Myocyte (in vitro differentiated cells): ENCODE results near the gene PRAC1. TPM values are rescaled to one million over a fixed set of nuclear protein-coding genes. Genes with fewer than 3 reads are reported as not detected.
"Not testable (repeated sequence)": the region's sequence is repeated elsewhere in the genome, so short reads cannot be mapped to it uniquely, and the experiment has no call there.

Source experiments
- DNase-seq: peaks from one replicate; pipeline ENCODE4 v3.0.0-alpha.2; 2012; ENCODE audit warnings: low read depth
- total RNA-seq: library from RNA; depleted of rRNA; stranded (reverse); fragments of >200 nt; gene quantifications from 2 replicates; pipeline ENCODE4 v1.2.3, GENCODE V29; 2014

Gene PRAC1
- total RNA-seq, 1 donor from 2014 or later, result not detected

DNA sequence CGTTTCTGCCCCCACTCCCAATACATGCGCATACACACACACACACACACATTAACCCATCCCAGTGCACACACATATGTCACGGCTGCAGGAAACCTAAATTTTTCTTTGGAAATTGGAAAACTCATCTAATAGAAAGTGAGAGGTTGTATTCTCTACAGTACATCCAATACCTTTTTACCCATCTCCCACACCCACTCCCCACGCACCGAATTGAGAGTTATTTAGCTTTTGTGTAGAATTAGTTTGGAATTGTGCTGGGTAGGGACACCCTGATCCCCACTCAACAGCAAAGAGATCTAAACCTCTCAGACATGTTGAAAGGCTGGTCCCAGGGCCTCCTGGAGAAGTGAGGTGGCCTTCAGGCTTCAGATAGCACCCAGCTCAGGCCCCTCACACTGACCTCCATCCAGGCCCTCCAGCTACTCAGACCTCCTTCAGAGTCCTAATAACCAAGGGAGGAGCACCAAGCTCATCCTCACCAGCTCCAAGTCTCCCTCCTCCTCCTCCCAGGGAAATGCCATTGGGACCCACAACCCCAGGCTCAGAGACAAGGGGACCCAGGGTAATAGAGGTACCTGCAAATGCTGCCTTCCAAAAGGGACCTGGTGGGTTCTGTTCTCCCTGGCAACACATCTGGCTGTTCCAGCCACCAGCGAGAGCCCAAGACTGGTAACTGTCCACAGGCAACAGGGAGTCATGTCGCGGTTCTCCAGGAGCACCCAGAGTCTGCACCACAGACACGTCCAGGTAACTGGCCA lies 5.3 kb upstream of the PRAC1 start:
- DNase-seq, result no peak

DNA sequence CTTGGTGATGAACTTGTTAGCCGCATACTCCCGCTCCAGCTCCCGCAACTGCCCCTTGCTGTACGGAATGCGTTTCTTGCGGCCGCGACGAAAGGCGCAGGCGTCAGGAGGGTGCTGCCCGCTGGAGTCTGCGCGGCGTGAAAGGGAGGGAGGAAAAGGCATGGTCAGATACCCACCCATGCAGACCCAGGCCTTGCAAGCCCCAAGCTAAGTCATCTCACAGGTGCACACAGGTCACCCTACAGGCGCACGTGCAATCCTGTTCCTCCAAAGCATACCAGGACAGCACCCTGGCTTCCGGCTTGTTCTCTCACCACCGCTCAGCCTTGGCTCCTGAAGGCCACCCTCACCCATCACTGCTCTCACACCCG lies 4.6 kb upstream of the PRAC1 start:
- no peak for DNase-seq

DNA sequence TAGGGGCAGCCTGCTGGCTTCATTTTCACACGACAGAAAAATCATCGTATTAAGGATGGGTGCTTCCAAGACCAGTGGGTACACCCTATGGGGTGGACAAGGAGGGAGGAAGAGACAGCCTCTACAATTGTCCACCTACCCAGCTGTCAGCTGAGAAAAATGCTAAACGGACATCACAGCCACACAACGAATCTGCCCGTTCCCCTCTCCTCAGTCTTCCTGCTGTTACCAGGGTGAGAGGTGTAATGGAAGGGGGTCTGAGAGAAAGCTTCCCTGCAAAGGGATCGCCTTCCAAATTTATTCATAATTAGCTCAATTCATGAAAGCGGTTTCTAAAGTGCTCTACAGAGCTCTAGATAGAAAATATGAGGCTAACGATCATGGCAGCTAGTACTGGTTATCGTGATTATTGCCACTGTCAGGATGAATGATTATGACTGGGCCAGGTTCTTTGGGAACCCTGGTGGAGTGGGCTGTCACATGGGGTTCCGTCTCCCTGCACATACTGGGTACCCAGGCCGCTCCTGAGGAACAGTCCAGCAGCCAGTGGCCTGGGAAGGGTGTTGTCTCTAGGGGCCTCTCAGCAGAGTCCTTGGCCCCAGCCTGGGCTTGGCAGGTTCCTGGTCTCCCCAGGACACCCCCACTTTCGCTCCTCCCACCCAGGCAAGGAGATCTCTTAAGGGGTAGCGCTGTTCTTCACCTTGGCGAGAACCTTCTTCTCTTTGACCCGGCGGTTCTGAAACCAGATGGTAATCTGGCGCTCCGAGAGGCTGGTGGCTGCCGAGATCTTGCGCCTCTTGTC lies 4.0 kb upstream of the PRAC1 start:
- DNase-seq, result no peak

DNA sequence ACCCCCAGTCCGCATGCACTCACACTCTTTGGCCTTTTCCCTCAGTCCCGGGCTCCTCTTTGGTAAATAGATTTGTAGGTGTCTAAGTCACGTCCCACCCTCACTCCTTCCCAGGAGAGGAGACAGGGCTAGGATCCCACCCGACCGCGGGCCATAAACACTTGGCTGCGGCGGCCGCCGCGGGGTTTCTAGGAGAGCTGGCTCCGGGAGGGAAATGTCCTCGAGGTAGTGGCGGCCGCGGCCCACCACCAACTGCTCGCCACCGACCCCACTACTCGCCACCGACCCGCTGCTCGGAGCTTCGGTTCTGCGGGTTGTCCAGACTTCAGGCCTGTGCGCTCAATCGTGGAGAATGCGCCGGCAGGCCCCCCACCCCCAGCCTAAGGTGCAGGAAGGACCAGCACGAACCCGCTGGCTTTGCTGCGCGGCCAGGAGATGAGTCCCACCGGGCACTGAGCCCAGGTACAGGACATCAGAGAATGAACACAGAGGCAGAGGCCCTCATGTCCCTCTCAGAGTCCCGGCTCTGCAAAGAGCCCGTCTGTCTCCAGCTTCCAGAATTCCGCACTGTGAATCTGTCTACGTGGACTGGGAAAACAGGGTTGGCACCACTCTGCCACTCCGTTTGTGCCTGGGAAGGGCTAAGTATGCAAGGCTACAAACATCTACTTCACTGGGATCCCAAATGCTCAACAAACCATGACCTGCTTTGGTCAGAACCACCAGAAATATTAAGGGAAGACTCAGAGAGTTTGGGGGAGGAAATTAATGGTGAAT lies 3.2 kb upstream of the PRAC1 start:
- no peak for DNase-seq

DNA sequence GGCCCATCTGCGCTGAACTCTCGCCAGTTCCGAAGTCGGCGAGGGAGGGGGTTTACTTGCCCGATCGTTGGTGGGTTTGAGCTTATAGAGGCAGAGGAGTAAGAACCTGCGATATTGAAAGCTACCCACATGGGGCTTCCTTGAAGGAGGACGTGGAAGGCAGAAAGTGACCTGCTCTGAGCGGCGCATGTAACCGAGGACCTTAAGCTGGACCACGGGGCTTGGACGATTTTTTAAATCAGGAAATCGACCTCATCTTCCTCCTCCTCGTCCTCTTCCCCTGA lies 2.6 kb upstream of the PRAC1 start:
- no peak for DNase-seq

DNA sequence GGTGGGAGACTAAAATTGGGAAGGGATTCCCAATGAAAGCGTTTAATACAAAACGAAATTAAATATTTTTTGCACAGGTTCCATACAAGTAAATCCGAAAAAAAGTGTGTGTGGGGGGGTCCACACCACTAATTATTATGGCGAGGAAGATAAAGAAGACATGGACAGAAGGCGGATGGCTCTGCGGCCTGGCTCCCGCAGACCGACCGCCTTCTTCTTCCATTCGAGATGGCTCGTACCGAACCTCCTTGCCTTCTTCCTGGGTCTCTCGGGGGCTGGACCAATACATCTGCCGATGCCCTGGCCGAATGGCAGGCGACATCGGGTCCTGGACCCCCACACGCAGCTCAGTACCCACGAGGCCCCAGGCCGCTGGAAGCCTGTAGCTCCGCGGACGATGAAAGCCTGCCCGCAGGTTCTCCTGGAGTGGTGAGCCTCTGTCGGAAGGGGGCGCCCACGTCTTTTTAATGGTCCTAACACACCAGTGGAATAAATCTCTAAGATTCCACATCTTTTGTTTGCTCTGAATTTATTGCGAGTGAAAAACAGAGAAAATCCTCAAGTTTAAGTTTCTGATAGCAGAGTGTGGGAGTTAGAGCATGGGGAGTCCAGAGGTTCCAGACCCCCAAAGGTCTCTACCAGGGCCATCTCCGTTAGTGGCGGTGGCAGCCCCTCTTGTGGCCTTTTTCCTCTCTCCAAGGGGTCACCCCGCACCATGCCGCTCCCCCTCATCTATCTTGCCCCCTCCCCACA lies 2.1 kb upstream of the PRAC1 start:
- peak; percentile 81 for DNase-seq

DNA sequence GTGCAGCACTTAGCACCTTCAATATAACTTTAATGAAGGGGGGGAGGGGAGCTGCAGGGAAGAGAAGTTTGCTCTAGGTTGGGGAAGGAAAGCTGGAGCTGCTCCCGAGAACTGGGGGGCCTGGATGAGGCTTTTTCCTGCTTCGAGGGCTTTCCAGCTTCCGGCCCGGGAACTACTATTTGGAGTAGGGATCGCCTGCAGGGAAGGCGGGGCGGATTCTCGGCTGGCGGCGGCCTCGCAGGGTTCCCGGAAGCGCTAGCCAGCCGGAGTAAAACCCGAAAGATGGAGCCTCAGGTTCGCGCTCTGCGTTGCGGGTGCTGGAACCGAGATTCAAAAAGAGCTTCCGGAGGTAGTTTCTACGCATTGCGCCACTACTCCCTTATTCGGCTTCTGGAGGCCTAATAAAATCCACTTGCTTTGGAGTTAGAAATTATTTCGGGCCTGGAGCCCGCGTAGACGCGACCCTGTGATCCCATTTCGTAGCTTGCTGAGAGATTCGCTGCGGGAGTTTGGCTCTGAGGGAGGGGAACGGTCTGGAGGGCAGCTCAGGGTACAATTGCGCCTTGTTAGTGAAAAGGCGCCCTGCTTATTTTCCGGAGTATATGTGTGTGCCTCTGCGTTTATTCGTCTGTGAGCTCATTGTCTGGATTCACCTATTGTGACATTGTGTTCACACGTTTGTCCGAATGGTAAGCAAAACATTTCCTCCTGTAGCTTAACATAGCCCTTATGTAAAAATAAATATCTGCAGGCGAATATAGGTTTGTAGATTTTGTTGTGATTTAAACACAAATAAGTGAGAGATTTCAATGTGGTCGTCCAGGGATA lies 1.3 kb upstream of the PRAC1 start:
- DNase-seq, result no peak

DNA sequence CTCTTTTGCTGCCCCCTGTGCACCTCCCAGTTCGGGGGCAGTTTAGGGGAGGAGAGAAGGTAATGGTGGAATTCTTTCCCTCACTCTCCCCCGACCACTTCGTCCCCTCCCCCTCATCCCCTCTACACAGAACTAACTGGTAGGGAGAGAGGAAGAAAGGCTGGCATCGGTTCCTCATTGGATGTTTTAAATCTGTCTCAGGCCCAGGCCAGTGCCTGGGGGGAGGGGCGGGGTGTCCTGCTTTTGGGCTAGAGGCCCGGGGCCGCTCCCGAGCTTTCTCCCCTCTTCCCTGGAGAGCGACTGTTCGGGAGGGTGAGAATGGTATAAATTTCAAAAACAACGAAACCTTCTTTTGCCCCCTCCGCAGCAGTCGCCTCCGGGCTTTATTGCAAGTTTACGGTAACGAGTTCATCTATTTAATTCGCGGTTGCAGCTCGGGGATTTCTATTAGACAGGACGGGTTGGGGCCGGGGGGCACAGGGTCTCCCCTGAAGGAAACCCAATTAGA lies 651 bp upstream of the PRAC1 start, which contains the start of gene PRAC2:
Gene PRAC2 (plus strand): TSS at position 271 of the 508 bp plus-strand sequence. CDS start 1,226 bp downstream, outside the sequence.
- DNase-seq, result no peak

DNA sequence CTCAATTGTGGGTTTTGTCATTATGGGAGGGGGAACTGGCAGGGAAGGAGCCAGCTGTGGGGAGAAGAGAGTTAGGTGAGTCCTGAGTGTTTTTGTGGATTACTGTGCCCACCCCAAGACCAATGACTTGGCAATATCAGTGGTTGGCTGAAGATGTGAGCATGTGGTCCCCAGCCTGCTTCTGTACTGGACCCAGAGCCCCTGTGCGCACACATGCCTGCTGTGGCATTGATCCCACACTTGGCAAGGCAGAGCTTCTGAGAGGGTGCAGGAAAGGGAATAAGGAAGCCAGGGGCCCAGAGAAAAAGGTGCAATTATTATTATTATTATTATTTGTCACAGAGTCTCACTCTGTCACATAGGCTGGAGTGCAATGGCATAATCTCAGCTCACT lies 1.3 kb downstream of the PRAC1 start:
- no peak for DNase-seq

DNA sequence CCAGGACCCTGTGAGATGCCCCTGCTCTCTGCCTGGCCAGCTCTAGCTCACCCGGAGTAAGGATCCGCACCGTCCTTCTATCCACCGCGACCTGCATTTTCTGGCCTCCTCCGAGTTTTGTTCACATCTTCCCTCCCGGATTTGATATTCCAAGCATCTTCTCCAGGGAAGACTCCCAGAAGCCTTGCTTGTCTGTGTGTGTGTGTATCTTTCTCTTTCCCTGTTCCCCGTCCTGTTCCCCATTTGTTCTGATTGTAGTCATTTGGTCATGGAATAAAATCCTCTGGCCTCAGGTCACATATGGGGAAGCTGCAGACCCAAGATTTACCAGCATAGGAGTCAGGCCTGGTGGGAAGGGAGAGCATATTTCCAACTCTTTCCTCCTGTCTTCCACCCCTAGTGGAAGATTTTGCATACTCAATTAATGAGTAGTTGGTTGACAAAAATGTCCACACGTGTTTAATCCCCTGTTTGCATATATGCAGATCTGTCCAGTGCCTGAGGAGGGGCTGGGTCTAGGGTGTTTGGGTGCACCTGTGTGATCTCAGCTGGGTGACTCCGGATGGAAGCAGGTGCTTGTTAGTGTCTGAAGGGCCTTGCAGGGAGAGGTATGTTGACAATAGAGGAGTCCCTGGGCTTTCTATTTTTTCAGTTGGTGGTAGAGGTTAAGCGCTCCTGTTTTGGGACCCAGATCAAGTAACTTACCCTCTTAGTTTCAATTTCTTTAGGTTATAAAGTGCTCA lies 1.9 kb downstream of the PRAC1 start:
- DNase-seq, result no peak

DNA sequence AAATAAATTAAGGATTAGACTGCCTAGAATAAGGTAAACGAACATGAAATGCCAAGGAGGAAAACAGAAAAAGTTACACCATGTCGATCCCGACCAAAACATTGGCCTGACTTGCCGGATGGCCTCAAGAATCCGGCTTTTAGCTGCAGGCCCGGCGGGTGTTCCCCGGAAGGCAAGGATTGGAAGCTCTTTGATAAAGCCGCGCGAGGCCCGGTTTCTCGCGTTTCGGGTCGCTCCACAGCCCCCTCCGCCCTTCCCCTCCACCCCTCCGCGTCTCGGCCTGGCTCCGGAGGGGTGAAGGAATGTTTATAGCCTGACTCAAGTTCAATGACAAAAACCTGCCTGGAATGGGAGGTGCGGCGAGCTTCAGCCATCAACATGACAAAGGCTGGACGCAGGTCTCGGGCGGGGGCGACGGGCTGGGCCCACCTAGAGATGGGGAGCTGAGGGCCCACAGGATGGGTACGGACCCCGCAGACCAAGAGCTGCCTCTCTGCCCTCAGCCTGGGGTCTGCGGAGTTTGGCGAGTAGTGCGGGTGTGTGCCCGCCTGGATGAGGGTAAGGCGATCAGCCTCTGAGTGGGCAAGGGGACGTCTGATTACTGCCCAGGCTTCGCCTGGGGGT lies 2.6 kb downstream of the PRAC1 start:
- no peak for DNase-seq

DNA sequence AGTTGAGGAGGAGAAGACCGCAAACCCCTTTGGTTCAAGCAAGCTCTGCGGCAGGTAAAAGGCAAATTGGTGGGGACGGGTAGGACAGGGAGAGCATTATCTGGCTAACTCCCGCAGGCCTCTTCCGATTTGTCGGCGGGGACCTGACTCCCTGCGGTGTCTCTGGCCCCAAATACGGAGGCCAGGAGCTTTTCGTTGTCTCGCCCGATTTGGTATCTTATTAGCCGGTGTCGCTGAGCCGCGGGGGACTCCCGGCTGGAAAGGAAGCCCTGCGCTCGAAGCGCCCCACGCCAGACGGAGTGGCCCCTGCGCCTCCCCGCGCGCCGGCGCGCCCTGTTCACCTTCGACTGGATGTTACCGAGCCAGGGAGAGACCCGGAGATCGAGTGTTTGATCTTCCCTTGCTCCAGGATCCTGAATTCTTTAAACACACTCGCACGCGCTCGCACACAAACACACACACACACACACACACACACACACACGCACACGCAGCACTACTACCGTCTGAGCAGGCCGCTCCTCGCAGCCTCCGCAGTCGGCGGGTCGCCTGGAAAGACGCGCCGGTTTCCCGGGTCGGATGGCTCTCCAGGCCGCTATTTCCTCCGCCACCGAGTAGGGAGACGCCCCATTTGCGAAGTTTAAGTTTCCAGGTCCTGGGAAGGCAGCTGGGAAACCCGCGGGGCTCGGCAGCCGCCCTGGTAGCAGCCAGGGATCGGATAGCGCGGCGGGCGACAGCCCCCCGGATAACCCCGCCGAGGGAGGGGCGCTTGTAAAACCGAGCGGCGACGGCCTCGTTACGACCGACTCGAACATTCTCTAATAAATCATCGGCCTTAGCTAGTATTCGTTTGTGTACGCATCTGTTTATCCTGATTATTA lies 3.3 kb downstream of the PRAC1 start:
- DNase-seq, result no peak

DNA sequence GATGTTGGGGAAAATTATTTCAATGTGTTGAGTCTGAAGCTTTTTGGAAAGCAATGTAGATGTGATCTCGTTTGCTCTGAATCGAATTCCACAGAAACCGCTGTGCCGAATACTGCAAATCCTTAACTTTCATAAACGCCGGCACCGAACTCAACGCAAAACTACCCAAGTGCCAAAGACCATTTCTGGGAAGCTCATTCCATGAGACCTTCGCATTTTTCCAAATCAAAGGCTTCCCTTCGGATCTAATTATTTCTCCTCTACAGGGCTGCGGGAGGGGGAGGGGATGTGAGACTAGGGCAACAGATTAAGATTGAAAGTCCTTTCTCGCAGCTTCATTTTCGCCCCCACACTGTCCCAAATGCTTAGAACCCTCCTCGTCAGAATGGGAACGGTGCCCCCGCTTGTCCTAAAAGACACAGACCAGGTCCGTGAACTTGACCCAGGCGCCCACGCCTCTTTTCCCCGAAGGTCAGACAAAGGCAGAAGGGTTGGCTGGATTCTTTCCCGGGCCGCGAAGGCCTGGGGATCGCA lies 4.0 kb downstream of the PRAC1 start:
- DNase-seq, result no peak

DNA sequence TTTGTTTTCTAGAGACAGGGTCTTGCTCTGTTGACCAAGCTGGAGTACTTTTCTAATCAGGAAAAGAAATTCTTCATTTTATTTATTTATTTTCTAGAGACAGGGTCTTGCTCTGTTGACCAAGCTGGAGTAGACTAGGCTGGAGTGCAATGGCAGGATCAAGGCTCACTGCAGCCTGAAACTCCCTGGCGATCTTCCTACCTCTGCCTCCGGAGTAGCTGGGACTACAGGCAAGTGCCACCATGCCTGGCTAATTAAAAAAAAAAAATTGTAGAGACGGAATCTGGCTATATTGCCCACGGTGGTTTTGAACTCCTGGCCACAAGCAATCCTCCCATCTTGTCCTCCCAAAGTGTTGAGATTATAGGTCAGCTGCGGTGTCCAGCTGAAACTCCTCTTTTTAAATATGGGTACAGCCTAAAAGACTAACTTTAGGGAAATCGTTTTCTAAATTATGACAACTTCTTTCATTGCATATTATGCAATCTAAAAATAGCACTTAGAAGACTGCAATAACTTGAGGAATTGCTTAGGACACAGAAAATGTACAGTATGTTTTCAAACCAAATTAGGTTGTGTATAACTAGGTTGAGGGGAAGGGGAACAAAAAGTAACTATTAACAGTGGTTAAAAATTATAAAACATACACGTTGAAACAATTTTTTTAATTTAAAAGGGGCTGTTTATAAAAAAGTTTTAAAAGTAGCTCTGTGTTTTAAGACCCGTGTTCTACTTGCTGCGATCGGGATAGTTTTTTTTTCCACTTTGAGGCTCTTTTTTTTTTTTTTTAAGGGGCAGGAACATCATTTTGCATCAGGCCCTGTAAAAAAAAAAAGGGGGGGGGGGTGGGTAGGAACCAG lies 4.7 kb downstream of the PRAC1 start:
- DNase-seq, result no peak

DNA sequence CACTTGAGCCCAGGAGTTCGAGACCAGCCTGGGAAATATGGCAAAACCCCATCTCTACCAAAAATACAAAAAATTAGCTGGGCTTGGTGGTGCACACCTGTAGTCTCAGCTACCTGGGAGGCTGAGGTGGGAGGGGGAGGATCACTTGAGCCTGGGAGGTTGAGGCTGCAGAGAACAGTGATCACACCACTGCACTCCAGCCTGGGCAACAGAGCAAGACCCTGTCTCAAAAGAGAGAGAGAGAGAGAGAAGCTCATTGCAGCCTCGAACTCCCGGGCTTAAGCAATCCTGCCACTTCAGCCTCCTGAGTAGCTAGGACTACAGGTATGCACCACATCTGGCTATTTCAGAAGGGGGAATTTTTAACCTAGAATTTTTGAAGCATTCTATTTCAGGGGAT lies 5.8 kb downstream of the PRAC1 start:
- not testable (repeated sequence) for DNase-seq

DNA sequence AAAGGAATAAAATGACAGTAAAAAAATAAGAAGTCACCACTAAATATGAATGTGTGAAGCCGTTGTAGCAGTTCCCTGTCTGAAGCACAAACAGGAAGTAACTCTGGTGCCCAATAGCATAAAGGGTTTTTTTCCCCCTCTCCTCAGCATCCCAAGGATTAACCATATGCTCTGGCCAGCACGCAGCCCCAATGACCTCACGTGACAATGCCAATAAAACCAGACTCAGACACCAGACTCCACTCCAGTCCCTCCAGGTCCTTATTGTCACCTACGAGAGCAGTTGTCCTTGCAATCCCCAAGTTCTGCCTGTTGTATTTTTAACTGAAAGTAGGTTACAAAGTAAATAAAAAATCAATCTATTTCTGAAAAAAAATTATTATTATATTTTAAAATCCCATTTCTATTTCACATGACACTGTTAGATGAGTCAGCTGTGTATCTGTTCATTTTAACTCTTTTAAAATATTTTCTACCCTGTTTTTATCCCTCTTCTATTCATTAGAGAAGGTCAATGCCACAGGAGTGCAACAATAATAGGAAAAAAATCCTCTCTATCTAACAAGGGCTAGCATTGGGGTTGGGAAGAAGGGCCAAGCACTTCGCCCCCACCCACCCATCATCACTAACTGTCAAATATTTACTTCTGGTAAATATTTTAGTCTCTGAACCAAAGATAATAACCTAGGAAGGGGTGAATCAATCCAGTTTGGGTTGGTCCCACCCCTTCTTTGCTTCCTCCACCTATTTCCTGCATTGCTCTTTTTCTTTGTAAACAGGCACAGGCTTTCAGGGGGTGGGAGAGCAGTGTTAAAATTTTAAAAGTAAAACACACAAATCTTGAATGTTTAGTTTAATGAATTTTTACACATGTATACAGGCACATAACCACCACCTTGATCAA lies 6.6 kb downstream of the PRAC1 start:
- no peak for DNase-seq
